ENCODE measurements around the gene UBE2Z. TPM values are rescaled to one million over a fixed set of nuclear protein-coding genes. Genes with fewer than 3 reads are reported as not detected.

UBE2Z gene
- polyA plus RNA-seq, 3 donors = 35.8 to 44.7 (median 40.0) TPM

- H3K4me1 ChIP-seq (ENCODE audit: control insufficient read depth in 1 of 2, insufficient read depth in 2 of 2, low read length in 2 of 2) = no peaks in the 10 kb centered on the region
- no peaks in the 10 kb centered on the region for H3K9me3 ChIP-seq (replicated peaks in 1 of 2; ENCODE audit: control insufficient read depth in 1 of 2, insufficient read depth in 1 of 2, low read length in 2 of 2)
- H3K4me2 ChIP-seq (replicated peaks; ENCODE audit: extremely low read depth, low read length, poor library complexity, severe bottlenecking) = no peak overlapping the region
- Mint-ChIP-seq H3K27me3 (ENCODE audit: low read depth in 3 of 3) (peaks cover 18 to 50% (median 27%) of the 10 kb centered on the region in 3 donors), H3K4me3 (no peak overlapping the region), H3K27ac (peak overlapping the region in 1 of 7 donors; percentile 54), H3K9me3 (peaks cover 0 to 1% (median 0%) of the 10 kb centered on the region in 7 donors), H3K4me1 (no peaks in the 10 kb centered on the region), H3K36me3 (no peaks in the 10 kb centered on the region)
- peaks cover 4 to 9% of the 10 kb centered on the region in 2 donors for H3K27me3 ChIP-seq (ENCODE audit: control insufficient read depth in 2 of 2, insufficient read depth in 2 of 2, low read length in 2 of 2)
- H3K9ac ChIP-seq (ENCODE audit: insufficient read depth, low read length, poor library complexity, severe bottlenecking) = no peak overlapping the region
- intact Hi-C loops (cut with micrococcal nuclease) = no loop called here
- H4K20me1 ChIP-seq (ENCODE audit: insufficient read depth, low read length) = no peaks in the 10 kb centered on the region
- 20% methylated on average over 1 of the region's 7 CpGs for WGBS (ENCODE audit: insufficient coverage)
- no peak overlapping the region for H3K27ac ChIP-seq (ENCODE audit: low read depth in 1 of 2, low read length in 2 of 2)
- no peaks in the 10 kb centered on the region for H3K79me2 ChIP-seq (ENCODE audit: insufficient read depth, low read length)
- H3K36me3 ChIP-seq (replicated peaks in 1 of 2; ENCODE audit: control insufficient read depth in 1 of 2, insufficient read depth in 2 of 2, low read length in 2 of 2) = no peaks in the 10 kb centered on the region
- no peak for DNase-seq
- H2AFZ ChIP-seq (ENCODE audit: insufficient read depth, low read depth, low read length, poor library complexity, severe bottlenecking) = no peak overlapping the region
- no peak for TF ChIP-seq CTCF (IDR thresholded peaks at IDR 0.05)
- no peak overlapping the region for H3K4me3 ChIP-seq (replicated peaks in 1 of 3; ENCODE audit: low read depth in 2 of 3, low read length in 3 of 3)
Observed at GRCh38 chr17:48954300-48954755, 46.1 kb downstream of the UBE2Z start.

GRCh38 chr17:48960834-48961515 lies 52.8 kb downstream of the UBE2Z start:
- Mint-ChIP-seq H3K27me3 (ENCODE audit: low read depth in 3 of 3) (peaks cover 24 to 60% (median 46%) of the 10 kb centered on the region in 3 donors), H3K36me3 (no peaks in the 10 kb centered on the region), H3K4me3 (peak overlapping the region in 1 of 2 donors; percentile 40), H3K4me1 (no peaks in the 10 kb centered on the region), H3K27ac (no peak overlapping the region), H3K9me3 (peaks cover 0 to 2% (median 0%) of the 10 kb centered on the region in 7 donors)
- Histone ChIP-seq H3K27ac (ENCODE audit: low read depth in 1 of 2, low read length in 2 of 2) (no peak overlapping the region), H3K4me3 (replicated peaks in 1 of 3; ENCODE audit: low read depth in 2 of 3, low read length in 3 of 3) (no peak overlapping the region), H3K36me3 (replicated peaks in 1 of 2; ENCODE audit: control insufficient read depth in 1 of 2, insufficient read depth in 2 of 2, low read length in 2 of 2) (no peaks in the 10 kb centered on the region), H3K79me2 (ENCODE audit: insufficient read depth, low read length) (no peaks in the 10 kb centered on the region), H3K4me1 (ENCODE audit: control insufficient read depth in 1 of 2, insufficient read depth in 2 of 2, low read length in 2 of 2) (no peaks in the 10 kb centered on the region), H3K9me3 (replicated peaks in 1 of 2; ENCODE audit: control insufficient read depth in 1 of 2, insufficient read depth in 1 of 2, low read length in 2 of 2) (no peaks in the 10 kb centered on the region), H3K4me2 (replicated peaks; ENCODE audit: extremely low read depth, low read length, poor library complexity, severe bottlenecking) (no peak overlapping the region), H3K9ac (ENCODE audit: insufficient read depth, low read length, poor library complexity, severe bottlenecking) (no peak overlapping the region), H4K20me1 (ENCODE audit: insufficient read depth, low read length) (no peaks in the 10 kb centered on the region), H2AFZ (ENCODE audit: insufficient read depth, low read depth, low read length, poor library complexity, severe bottlenecking) (no peak overlapping the region), H3K27me3 (ENCODE audit: control insufficient read depth in 2 of 2, insufficient read depth in 2 of 2, low read length in 2 of 2) (peaks cover 0 to 23% of the 10 kb centered on the region in 2 donors)
- WGBS (ENCODE audit: insufficient coverage) = 42% methylated on average over 6 of the region's 11 CpGs
- no peak for DNase-seq
- intact Hi-C loops (cut with micrococcal nuclease) = no loop called here
- TF ChIP-seq CTCF (IDR thresholded peaks at IDR 0.05) = no peak

All from CD14-positive monocyte (primary cell).